Mucosa of descending colon (tissue), 3 donors: ENCODE measurements around the gene VTI1B. TPM values are rescaled to one million over a fixed set of nuclear protein-coding genes. Genes with fewer than 3 reads are reported as not detected.
A peak's percentile ranks its signal among the peaks of the same experiment; 100 is the strongest.

ENCODE experiments used
- ATAC-seq: fragments of 200-7000 bp; cut with Tn5 transposase; one replicate; pipeline ENCODE4 v1.9.1; 2020; ENCODE audit warnings: mild to moderate bottlenecking, moderate library complexity
- DNase-seq, 3 donors: peaks; one replicate each; pipeline ENCODE4 v3.0.0-alpha.2; 2020
- H3K36me3 ChIP-seq: fragments of 200-600 bp; one replicate; pipeline ENCODE4 v1.8.0; 2021; ENCODE audit warnings: low read depth, mild to moderate bottlenecking
- H3K4me1 ChIP-seq: fragments of 200-600 bp; one replicate; pipeline ENCODE4 v1.8.0; 2021; ENCODE audit warnings: low read depth, mild to moderate bottlenecking
- H3K4me3 ChIP-seq: fragments of 200-600 bp; one replicate; pipeline ENCODE4 v1.8.0; 2021; ENCODE audit warnings: mild to moderate bottlenecking
- H3K9me3 ChIP-seq: fragments of 200-600 bp; one replicate; pipeline ENCODE4 v1.8.0; 2021; ENCODE audit warnings: mild to moderate bottlenecking
- intact Hi-C, 2 donors: fragments of 100-400 bp; cut with DNase I in 1 of 2; cut with micrococcal nuclease in 1 of 2; formaldehyde crosslinking; loops; one replicate each; pipeline versions ENCODE4 v1.11.0 to v1.11.1; 2022; cut with DNase I, micrococcal nuclease
- total RNA-seq, 3 donors: library from RNA; stranded (reverse); fragmentation: NEBNext Ultra II Directional in 2 of 3; extraction: Animal tissue kit (Norgen Biotek cat#: 25700) in 2 of 3; gene quantifications; one replicate each; pipeline versions ENCODE4 v1.2.1 to v1.2.4, GENCODE V29; 2021 to 2023
- TF ChIP-seq, protein P1 (sequence below): fragments of 200-600 bp; IDR thresholded peaks from one replicate; pipeline ENCODE4 v1.8.0; 2022; ENCODE audit warnings: antibody characterized with exemption, mild to moderate bottlenecking
- donor health status: DM: no; HTN: no; CAD: no; lungs with moderate emphysema.
- donor health status: DM: no; HTN: no; CAD: no.
- donor health status: DM: no; HTN: yes; CAD: no.

VTI1B gene
- total RNA-seq, 3 donors from 2014 or later: 110 to 162 (median 148) TPM

DNA sequence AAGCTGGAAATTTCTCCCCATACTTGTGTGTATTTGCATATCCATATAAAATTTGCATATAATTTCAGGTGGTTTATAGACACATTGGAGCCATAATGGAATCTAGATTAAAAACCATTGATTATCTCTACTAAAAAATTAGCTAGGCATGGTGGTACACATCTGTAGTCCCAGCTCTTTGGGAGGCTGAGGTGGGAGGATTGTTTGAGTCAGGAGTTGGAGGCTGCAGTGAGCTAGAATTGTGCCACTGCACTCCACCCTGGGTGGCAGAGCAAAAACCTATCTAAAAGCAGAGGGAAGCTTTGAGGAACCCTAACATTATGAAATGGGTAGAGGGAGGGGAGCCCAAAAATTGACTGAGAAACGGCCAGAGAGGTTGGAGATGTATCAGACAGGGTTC lies 23.7 kb upstream of the VTI1B start:
- DNase-seq: no peak
- Histone ChIP-seq H3K36me3 (no peaks in the 10 kb centered on the region), H3K4me1 (no peaks in the 10 kb centered on the region), H3K9me3 (no peaks in the 10 kb centered on the region), H3K4me3 (no peak overlapping the region)
- ATAC-seq: no peak
- intact Hi-C loops: no loop called here
- TF ChIP-seq, protein P1, sequence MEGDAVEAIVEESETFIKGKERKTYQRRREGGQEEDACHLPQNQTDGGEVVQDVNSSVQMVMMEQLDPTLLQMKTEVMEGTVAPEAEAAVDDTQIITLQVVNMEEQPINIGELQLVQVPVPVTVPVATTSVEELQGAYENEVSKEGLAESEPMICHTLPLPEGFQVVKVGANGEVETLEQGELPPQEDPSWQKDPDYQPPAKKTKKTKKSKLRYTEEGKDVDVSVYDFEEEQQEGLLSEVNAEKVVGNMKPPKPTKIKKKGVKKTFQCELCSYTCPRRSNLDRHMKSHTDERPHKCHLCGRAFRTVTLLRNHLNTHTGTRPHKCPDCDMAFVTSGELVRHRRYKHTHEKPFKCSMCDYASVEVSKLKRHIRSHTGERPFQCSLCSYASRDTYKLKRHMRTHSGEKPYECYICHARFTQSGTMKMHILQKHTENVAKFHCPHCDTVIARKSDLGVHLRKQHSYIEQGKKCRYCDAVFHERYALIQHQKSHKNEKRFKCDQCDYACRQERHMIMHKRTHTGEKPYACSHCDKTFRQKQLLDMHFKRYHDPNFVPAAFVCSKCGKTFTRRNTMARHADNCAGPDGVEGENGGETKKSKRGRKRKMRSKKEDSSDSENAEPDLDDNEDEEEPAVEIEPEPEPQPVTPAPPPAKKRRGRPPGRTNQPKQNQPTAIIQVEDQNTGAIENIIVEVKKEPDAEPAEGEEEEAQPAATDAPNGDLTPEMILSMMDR: no peak

- Histone ChIP-seq H3K36me3 (no peaks in the 10 kb centered on the region), H3K4me1 (no peaks in the 10 kb centered on the region), H3K9me3 (no peaks in the 10 kb centered on the region), H3K4me3 (no peak overlapping the region)
- ATAC-seq (no peak), DNase-seq (no peak)
- TF ChIP-seq, protein P1: no peak
- intact Hi-C loops: no loop called here
Observed at GRCh38 chr14:67697006-67697405, 22.6 kb upstream of the VTI1B start.

- Histone ChIP-seq H3K4me3 (peak within 1 kb of the TSS; percentile 42), H3K4me1 (no peaks in the 10 kb centered on the region), H3K36me3 (no peaks in the 10 kb centered on the region), H3K9me3 (no peaks in the 10 kb centered on the region)
- ATAC-seq (peak; percentile 95), DNase-seq (peak; percentile 86 to 91 (median 90))
- intact Hi-C loops: no loop called here
- TF ChIP-seq, protein P1: no peak
Observed at GRCh38 chr14:67695394-67695949, 21.0 kb upstream of the VTI1B start, which contains the start of gene RDH11. Gene RDH11, minus strand, starts transcription at chr14:67695764. Its CDS starts 61 bp downstream, at chr14:67695703.

GRCh38 chr14:67694791-67695393 lies 20.5 kb upstream of the VTI1B start:
- Histone ChIP-seq H3K4me1 (no peaks in the 10 kb centered on the region), H3K4me3 (peak overlapping the region; percentile 42), H3K9me3 (no peaks in the 10 kb centered on the region), H3K36me3 (peaks cover 4% of the 10 kb centered on the region)
- ATAC-seq: peak; percentile 95
- DNase-seq: peak; percentile 86 to 91 (median 87)
- TF ChIP-seq, protein P1: no peak
- intact Hi-C loops: no loop called here

GRCh38 chr14:67690011-67690410 lies 15.6 kb upstream of the VTI1B start:
- intact Hi-C loops: no loop called here
- peaks cover 8% of the 10 kb centered on the region for H3K36me3 ChIP-seq

More at GRCh38 chr14:67690011-67690410, 15.6 kb upstream of the VTI1B start:
- TF ChIP-seq, protein P1: no peak
- Histone ChIP-seq H3K4me1 (no peaks in the 10 kb centered on the region), H3K9me3 (no peaks in the 10 kb centered on the region), H3K4me3 (no peak overlapping the region)
- ATAC-seq (no peak), DNase-seq (no peak)
